ENCODE results near the gene TEX30.
"Not testable (repeated sequence)": the region's sequence is repeated elsewhere in the genome, so short reads cannot be mapped to it uniquely, and the experiment has no call there.

TEX30 gene

DNA sequence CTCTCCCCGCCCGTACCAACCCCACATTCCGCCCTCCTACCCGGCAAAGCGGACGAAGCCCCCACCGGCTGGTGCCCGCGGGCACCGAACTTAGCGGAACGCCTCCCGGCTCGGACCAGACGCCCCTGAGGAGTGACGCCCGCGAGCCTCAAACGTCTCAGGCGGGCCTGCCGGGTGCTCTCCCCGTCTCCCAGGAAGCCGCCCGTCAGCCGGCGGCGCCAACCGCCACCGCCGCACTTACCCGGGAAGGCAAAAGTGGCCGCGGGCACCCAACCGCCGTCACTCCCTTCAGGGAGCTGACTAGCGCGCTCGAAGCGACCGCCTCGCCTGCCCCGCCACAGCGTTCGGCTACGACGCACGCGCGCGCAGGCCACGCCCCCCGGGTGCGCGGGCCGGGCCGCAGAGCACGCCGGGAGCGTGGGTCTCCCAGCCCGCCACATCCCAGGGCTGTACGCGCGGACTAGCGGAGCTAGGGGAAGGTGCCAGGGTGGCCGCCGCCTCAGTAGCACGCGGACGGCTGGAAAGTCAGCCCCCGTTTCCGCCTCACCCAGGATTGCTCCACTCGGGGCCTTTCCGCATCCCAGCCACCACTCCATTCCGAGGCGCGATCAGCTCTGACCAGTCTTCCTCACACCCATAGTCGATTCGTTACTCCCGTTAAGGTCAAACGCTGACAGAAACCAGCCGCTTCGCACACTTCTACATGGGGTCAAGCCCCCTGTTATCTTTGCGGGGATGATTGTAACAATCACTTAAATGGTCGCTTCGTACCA, at the start of gene TEX30:
Gene TEX30 (minus strand): TSS at position 346 of the 773 bp plus-strand sequence. CDS start 3,760 bp downstream, outside the sequence.
- no peak for DNase-seq

DNA sequence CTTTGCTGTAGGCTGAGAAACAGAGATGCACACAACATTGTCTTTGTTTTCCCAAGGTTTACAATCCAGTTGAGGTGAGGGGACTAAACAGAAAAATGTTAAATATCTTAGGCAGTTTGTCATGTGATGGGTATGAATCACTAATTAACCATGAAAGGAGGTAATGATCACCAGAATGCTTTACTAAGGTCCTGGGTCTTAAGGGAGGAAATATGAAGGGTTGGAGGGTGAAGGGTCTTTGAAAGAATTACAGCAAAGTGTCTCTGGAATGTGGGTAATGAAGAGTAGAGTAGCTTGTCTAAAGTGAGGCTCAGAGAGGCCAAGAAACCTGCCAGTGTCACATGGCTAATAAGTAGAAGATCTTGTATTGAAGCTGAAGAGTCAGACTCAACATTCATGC, 44.3 kb upstream of the TEX30 start:
- no peak for DNase-seq

GRCh38 chr13:102817241-102817640, 43.7 kb upstream of the TEX30 start:
- DNase-seq = no peak

DNA sequence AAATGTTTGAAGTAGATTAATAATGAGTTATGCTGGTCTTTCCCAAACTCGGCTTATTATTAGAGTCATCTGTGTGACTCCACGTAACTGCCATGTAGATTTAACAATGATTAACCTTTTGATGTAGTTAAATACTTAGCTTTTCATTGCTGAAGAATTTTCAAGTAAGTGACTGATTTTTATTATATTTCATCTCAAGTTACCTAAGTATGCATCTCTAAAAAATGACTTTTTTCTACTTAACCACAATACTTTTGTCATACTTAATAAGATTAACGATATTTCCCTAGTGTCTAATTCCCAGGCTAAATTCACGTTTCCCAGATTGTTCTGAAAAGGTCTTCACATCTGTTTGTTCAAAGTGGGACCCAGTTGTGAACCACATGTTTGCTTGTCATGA, 43.1 kb upstream of the TEX30 start:
- no peak for DNase-seq

DNA sequence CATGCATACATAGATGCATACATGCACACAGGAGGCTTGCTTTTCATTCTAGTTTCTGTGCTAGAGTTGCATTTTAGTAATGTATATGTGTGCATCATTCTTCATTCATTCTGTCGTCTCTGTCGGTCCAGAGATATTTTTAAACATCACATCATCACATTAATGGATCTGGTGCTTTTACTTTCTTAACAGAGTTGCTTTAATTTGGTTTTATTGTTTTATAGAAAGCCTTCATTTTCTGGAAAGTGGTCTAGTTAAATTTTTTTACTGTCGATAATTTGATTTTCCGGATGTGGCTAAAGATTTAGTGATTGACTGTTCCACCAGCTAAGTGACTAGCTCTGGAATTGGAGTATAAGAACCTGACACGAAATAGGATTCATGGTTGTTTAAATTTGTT, 42.2 kb upstream of the TEX30 start:
- DNase-seq = no peak

DNA sequence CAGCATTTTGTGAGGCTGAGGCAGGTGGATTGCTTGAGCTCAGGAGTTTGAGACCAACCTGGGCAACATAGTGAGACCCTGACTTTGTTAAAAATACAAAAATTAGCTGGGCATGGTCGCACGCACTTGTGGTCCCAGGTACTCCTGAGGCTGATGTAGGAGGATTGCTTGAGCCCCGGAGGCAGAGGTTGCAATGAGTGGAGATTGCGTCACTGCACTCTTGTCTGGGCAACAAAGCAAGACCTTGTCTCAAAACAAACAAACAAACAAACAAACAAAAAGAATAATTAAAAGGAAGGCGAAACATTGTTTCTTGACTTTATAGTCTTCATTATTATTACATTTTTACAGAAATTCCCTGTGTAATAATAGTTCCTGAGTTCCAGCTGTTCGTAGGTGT, 41.2 kb upstream of the TEX30 start:
- DNase-seq = no peak

- DNase-seq = no peak
Measured at GRCh38 chr13:102814025-102814607, 40.5 kb upstream of the TEX30 start.

DNA sequence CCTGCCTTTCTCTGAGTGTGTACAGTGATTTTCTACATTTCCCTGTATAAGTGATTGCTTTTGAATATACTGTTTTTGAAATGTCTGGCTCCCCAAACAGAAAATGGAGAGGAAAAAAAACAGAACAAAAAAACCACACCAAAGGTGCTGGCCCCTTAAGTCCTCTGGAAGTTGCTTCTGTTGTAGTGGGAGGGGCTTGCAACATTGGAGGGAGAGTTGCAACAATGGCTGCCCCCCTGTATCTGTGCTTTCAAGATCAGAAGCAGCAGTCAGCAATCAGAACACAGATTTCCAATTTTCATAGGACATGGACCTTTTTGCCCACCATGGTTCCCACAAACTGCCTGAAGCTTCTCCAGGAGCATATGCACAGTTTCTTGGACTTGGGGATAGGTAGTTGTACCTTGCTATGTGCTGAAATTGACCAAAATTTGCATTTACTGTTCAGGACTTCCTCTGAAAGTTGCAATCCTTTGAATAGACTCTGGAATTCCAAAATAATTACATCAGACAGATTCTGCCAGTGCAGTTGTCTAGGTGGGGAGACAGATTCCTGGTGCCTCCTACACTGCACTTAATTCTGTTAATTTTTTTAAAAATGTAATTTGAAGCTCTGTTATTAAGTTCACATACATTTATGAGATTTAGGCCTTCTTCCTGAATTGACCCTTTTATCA, 39.2 kb upstream of the TEX30 start:
- DNase-seq = no peak

DNA sequence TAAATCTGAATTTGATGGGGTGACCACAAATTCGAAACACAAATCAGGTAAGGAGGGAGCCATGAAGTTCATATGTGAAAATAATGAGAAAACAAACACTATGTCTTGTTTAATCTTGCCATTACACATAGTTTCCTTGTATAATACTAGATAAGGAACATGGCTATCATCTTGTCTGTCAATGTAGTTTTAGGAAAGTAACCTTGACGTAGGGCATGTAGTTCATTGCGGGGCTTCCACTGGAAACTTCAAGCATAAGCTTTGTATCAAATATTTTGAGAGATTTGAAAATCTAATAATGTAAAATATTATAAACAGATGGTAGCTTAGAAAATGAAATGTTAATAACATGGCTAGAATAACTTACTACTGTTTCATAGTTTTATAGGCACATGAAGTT, 34.1 kb upstream of the TEX30 start:
- DNase-seq = no peak

DNA sequence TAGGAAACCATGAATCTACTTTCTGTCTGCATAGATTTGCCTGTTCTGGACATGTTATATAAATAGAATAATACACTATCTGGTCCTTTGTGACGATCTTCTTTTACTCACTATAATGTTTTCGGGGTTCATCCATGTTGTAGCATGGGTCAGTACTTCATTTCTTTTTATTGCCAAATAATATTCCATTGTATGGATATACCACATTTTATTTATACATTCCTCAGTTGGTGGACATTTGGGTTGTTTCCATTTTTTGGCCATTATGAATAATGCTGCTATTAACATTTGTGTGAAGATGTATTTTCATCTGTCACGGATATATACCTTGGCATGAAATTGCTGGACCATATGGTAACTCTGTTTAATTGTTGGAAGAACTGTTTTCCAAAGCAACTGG, 32.1 kb upstream of the TEX30 start:
- no peak for DNase-seq

- DNase-seq = peak; percentile 55
Measured at GRCh38 chr13:102800145-102801041, 26.8 kb upstream of the TEX30 start.

GRCh38 chr13:102799426-102800144, 26.0 kb upstream of the TEX30 start:
- DNase-seq = no peak

- DNase-seq = peak; percentile 76
Measured at GRCh38 chr13:102798581-102799425, 25.2 kb upstream of the TEX30 start, which contains the start of the genes BIVM and POGLUT2. BIVM (plus strand) TSS chr13:102799119; CDS start chr13:102807268, 8,149 bp downstream. POGLUT2 (minus strand) TSS chr13:102798976; CDS start chr13:102798670, 306 bp downstream.

- no peak for DNase-seq
Measured at GRCh38 chr13:102793611-102794355, 20.2 kb upstream of the TEX30 start.

- DNase-seq = no peak
Measured at GRCh38 chr13:102792396-102792795, 18.8 kb upstream of the TEX30 start.

- DNase-seq = no peak
Measured at GRCh38 chr13:102788683-102789082, 15.1 kb upstream of the TEX30 start.

GRCh38 chr13:102784483-102784882, 10.9 kb upstream of the TEX30 start:
- no peak for DNase-seq

DNA sequence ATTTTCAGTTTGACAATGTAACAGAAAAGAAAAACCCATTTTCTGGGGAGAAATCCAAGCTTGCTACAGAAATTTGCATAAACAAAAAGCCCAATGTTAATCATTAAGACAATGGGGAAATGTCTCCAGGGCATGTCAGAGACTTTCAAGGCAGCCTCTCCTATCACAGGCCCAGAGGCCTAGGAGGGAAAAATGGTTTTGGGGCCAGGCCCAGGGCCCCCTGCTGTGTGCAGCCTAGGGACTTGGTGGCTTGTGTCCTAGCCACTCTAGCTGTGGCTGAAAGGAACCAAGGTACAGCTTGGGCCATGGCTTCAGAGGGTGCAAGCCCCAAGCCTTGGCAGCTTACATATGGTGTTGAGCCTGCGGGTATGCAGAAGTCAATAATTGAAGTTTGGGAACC, 8.0 kb upstream of the TEX30 start:
- no peak for DNase-seq

DNA sequence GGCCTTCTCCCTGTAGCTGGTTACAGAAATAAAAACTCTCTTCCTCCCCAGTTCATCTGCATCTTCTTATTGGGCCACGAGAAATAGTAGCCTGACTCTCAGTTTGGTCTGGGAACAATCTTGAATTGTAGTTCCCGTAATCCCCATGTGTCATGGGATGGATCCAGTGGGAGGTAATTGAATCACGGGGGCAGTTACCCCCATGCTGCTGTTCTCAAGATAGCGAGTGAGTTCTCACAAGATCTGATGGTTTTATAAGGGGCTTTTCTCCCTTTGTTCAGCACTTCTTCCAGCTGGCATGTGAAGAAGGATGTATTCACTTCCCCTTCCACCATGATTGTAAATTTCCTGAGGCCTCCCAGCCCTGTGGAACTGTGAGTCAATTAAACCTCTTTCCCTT, 7.1 kb upstream of the TEX30 start:
- not testable (repeated sequence) for DNase-seq

DNA sequence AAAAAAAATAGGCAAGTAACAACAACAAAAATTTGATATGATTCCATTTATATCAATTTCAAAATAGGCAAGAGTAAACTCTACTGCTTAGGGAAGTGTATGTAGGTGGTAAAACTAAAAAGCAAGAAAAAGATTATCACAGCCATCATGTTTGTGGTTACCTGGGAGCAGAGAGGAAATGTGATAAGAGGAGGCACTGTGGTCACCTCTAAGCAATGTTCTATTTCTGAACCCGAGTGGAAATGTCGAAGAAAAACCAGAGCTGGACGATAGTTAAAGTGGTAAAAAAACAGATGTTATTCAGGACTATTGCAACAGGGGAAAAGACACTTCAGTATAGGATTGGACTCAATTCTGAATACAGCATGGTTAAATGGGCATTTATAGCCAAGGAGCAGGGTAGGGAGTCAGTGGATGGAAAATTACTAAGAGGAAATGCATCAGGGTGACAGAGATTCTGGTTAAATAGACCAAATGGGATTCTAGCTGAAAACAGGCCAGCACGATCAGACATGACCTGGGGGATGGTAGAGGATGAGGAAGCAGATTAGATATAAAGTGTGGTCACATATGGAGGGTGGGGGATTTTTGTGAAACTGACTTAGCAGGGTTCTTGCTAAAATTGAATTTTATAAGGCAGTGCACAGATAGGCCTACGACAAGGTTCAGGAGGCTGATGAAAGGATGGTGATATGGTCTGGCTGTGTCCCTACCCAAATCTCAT, 6.0 kb upstream of the TEX30 start:
- no peak for DNase-seq
